Measurements from ENCODE around the gene SEC14L2. TPM values are rescaled to one million over a fixed set of nuclear protein-coding genes. Genes with fewer than 3 reads are reported as not detected.

Gene SEC14L2
- total and polyA plus RNA-seq, 2 experiments from 2014 or later: 23.3 to 41.9 TPM

DNA sequence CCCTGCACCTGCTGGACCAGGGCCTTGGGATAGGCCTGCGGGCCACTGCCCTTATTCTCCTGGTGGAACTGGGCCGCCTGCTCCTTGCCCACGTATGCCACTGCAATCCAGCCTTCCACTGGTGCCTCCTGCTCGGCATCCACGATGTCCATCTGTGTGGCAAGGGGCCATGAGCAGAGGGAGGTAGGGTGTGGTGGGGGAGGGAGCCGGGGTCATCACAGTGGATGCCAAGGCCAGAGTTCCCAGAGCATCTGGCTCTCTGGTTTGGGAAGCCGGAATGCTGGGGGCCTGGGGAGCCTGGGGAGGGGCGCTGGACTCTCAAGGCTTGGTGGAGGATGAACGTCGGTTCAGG lies 10.2 kb upstream of the SEC14L2 start:
- Histone ChIP-seq H3K36me3 (ENCODE audit: low read depth) (no peaks in the 10 kb centered on the region), H2AFZ (peak overlapping the region; percentile 81), H3F3A (ENCODE audit: insufficient read depth) (no peaks in the 10 kb centered on the region), H3K9me2 (ENCODE audit: insufficient read depth) (no peaks in the 10 kb centered on the region), H3K4me3 (peak overlapping the region; percentile 79), H4K20me1 (ENCODE audit: insufficient read depth) (no peaks in the 10 kb centered on the region), H3K4me2 (ENCODE audit: unreplicated experiment) (peak overlapping the region; percentile 92), H3K27me3 (replicated peaks; ENCODE audit: insufficient read depth) (no peaks in the 10 kb centered on the region), H3K79me2 (ENCODE audit: insufficient read depth) (no peaks in the 10 kb centered on the region), H3K9ac (peak overlapping the region; percentile 86), H3K9me3 (ENCODE audit: low read depth) (no peaks in the 10 kb centered on the region), H3K4me1 (ENCODE audit: insufficient read depth) (peaks cover 9% of the 10 kb centered on the region), H3K27ac (peak overlapping the region; percentile 34; the same call in 1 of the 2 replicates)
- in situ Hi-C loops (cut with MboI): loop anchor here (10.0 kb wide), 1 partner anchor 102 kb away; the partner anchor contains the start of gene CASTOR1
- WGBS, 2 experiments (ENCODE audit: low coverage in 1 of 2, low lambda C conversion rate in 2 of 2, missing lambda C conversion rate in 2 of 2): 34 to 45% methylated on average over 6 to 10 of the region's 10 CpGs
- no peak for TF ChIP-seq EZH2phosphoT487 (IDR thresholded peaks at IDR 0.05; ENCODE audit: insufficient read depth, low read depth)
- no peak for TF ChIP-seq EZH2 (IDR thresholded peaks at IDR 0.05; ENCODE audit: insufficient read depth, poor library complexity, severe bottlenecking)
- DNase-seq: peak; percentile 20

DNA sequence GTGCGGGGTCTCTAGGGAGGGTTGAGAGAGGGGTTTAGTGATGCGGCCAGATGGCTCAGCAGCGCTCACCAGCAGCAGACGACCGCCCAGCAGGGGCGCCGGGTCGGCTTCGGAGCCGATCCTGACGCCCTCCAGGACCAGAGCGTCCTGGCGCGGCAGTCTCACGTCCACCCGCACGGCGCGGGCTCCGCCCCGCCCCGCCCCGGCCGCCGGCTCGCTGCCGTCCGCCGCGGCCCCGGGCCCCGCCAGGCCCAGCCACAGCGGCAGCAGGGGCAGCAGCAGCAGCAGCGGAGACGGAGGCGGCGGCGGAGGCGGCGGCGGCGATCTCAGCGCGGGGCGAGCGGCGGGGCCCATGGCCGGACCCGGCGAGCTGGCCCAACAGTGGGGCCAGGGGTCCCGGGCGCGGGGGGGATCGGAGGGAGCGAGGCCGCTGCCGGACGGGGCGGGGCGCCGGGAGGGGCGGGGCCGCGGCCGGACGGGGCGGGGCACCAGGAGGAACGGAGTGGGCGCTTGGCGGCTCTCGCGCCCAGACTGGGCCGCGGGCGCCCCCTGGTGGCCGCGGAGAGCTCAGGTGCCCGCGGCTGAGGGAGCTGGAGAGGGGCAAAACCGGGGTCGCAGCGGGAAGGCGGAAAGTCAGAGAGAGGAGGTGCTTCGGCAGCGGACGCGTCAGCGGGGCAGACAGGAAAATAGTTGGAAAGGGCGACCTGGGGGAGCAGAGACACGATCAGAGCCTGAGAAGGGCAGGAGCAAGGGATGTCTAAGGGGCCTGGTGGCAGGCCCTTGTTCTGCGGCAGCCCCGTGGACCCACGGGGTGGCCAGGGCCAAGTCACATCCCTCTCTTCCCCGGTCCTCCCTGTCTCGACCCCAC lies 9.6 kb upstream of the SEC14L2 start, which contains the start of gene RNF215:
Gene RNF215, minus strand, starts transcription at position 452 of the 868 bp plus-strand sequence. Its CDS starts 98 bp downstream, at position 354.
- H3K9me2 ChIP-seq (ENCODE audit: insufficient read depth): no peaks in the 10 kb centered on the region
- no peaks in the 10 kb centered on the region for H3F3A ChIP-seq (ENCODE audit: insufficient read depth)
- H3K36me3 ChIP-seq (ENCODE audit: low read depth): no peaks in the 10 kb centered on the region
- peak within 1 kb of the TSS; percentile 86 for H3K9ac ChIP-seq
- H3K27ac ChIP-seq: peak within 1 kb of the TSS; percentile 34; the same call in 1 of the 2 replicates
- no peaks in the 10 kb centered on the region for H4K20me1 ChIP-seq (ENCODE audit: insufficient read depth)
- no peaks in the 10 kb centered on the region for H3K27me3 ChIP-seq (replicated peaks; ENCODE audit: insufficient read depth)
- H3K4me2 ChIP-seq (ENCODE audit: unreplicated experiment): peak within 1 kb of the TSS; percentile 92
- H3K4me3 ChIP-seq: peak within 1 kb of the TSS; percentile 79
- WGBS, 2 experiments (ENCODE audit: low coverage in 1 of 2, low lambda C conversion rate in 2 of 2, missing lambda C conversion rate in 2 of 2): 2 to 3% methylated on average over 31 to 77 of the region's 95 CpGs
- peak within 1 kb of the TSS; percentile 95 for H2AFZ ChIP-seq
- H3K9me3 ChIP-seq (ENCODE audit: low read depth): no peaks in the 10 kb centered on the region
- DNase-seq: peak; percentile 88
- peaks cover 9% of the 10 kb centered on the region for H3K4me1 ChIP-seq (ENCODE audit: insufficient read depth)
- no peaks in the 10 kb centered on the region for H3K79me2 ChIP-seq (ENCODE audit: insufficient read depth)
- in situ Hi-C loops (cut with MboI): loop anchor here (10.0 kb wide), 1 partner anchor 102 kb away; the partner anchor contains the start of gene CASTOR1
- TF ChIP-seq EZH2 (IDR thresholded peaks at IDR 0.05; ENCODE audit: insufficient read depth, poor library complexity, severe bottlenecking) (no peak), EZH2phosphoT487 (IDR thresholded peaks at IDR 0.05; ENCODE audit: insufficient read depth, low read depth) (no peak)

DNA sequence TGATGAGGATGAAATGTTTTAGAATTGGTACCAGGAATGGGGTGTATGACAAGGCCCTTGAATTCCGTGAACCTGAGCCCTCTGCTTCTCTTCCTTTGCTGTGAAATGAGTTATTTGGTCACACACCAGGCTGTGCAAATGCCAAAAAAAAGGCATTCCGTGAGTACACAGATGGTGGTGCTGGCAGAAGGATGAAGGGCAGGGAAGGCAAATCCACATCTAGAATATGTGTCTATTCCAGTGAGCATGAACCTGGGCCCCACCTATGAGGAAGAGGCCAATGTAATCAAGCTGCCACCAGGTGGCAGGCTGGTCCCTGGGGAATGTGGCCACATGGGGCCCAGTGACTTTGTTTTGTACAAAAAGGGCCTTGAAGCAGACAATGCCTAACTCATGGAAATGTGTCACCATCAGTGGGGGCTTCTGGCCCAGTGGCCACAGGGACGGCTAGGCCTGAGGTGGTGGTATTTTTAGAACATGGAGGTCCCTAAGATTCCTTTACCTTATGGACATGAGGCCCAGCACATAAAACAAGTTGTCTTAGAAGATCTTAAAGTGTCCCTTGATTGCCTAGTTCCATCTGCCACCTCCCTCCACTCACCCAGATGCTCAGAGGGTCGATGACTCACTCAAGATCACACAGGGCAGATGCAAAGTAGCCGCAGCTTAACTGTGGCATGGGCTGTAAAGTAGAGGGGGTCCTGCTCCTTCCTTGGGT lies 5.7 kb upstream of the SEC14L2 start:
- Histone ChIP-seq H3K27me3 (replicated peaks; ENCODE audit: insufficient read depth) (no peaks in the 10 kb centered on the region), H3K27ac (no peak overlapping the region), H3F3A (ENCODE audit: insufficient read depth) (no peaks in the 10 kb centered on the region), H2AFZ (0 out of 2 replicates have a peak overlapping the region, but pooled peaks have one; percentile 20), H4K20me1 (ENCODE audit: insufficient read depth) (no peaks in the 10 kb centered on the region), H3K4me2 (ENCODE audit: unreplicated experiment) (no peak overlapping the region), H3K9me2 (ENCODE audit: insufficient read depth) (no peaks in the 10 kb centered on the region), H3K4me3 (no peak overlapping the region), H3K9me3 (ENCODE audit: low read depth) (no peaks in the 10 kb centered on the region), H3K79me2 (ENCODE audit: insufficient read depth) (peaks cover 3% of the 10 kb centered on the region; the same call in 1 of the 2 replicates), H3K4me1 (ENCODE audit: insufficient read depth) (peaks cover 14% of the 10 kb centered on the region), H3K36me3 (ENCODE audit: low read depth) (no peaks in the 10 kb centered on the region), H3K9ac (0 out of 2 replicates have a peak overlapping the region, but pooled peaks have one; percentile 34)
- peak; percentile 78 for DNase-seq
- TF ChIP-seq EZH2phosphoT487 (IDR thresholded peaks at IDR 0.05; ENCODE audit: insufficient read depth, low read depth) (no peak), EZH2 (IDR thresholded peaks at IDR 0.05; ENCODE audit: insufficient read depth, poor library complexity, severe bottlenecking) (no peak)
- 63 to 71% methylated on average over 5 of the region's 5 CpGs for WGBS, 2 experiments (ENCODE audit: low coverage in 1 of 2, low lambda C conversion rate in 2 of 2, missing lambda C conversion rate in 2 of 2)
- in situ Hi-C loops (cut with MboI): loop anchor here (10.0 kb wide), 1 partner anchor 286 kb away; no protein-coding TSS in a partner anchor

DNA sequence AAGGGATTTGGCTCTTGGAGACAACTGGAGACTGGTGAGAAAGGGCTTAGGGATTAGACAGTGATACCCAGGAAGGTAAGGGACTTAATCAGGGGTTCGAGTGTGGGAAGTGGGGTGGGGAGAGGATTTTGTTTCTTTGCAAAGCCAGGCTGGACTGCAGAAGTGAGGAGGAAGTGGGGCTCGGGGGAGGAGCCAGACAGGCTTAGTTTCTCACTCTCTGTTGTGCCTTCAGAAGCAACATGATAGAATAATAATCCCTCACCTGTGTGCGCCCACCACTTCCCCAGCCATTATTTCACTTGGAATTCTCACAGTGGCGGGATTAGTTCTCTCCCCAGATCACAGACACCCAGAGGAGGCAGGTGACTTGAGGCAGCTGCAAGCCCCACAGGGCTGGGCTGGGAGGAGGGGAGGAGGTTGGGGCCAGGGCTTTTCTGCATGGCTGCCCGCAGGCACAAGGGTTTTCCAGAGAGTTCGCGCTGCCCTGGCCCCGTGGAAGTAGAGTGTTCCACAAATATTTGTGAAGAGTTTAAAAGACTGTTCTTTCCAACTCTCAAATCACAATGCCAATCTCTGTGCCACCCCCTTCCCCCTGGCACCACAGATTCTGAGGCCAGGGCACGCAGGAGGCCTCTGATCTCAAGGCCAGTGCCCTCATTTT lies 4.0 kb upstream of the SEC14L2 start:
- DNase-seq: peak; percentile 40
- Histone ChIP-seq H3K4me2 (ENCODE audit: unreplicated experiment) (no peak overlapping the region), H3K4me1 (ENCODE audit: insufficient read depth) (peaks cover 10% of the 10 kb centered on the region), H4K20me1 (ENCODE audit: insufficient read depth) (no peaks in the 10 kb centered on the region), H2AFZ (no peak overlapping the region; the same call in 1 of the 2 replicates), H3K4me3 (no peak overlapping the region), H3K9me3 (ENCODE audit: low read depth) (no peaks in the 10 kb centered on the region), H3K27ac (no peak overlapping the region), H3K9me2 (ENCODE audit: insufficient read depth) (no peaks in the 10 kb centered on the region), H3K9ac (no peak overlapping the region), H3K27me3 (replicated peaks; ENCODE audit: insufficient read depth) (no peaks in the 10 kb centered on the region), H3F3A (ENCODE audit: insufficient read depth) (no peaks in the 10 kb centered on the region), H3K36me3 (ENCODE audit: low read depth) (no peaks in the 10 kb centered on the region), H3K79me2 (ENCODE audit: insufficient read depth) (peaks cover 19% of the 10 kb centered on the region)
- TF ChIP-seq EZH2 (IDR thresholded peaks at IDR 0.05; ENCODE audit: insufficient read depth, poor library complexity, severe bottlenecking): no peak
- no peak for TF ChIP-seq EZH2phosphoT487 (IDR thresholded peaks at IDR 0.05; ENCODE audit: insufficient read depth, low read depth)
- WGBS, 2 experiments (ENCODE audit: low coverage in 1 of 2, low lambda C conversion rate in 2 of 2, missing lambda C conversion rate in 2 of 2): 70 to 74% methylated on average over 9 of the region's 9 CpGs
- in situ Hi-C loops (cut with MboI): loop anchor here (10.0 kb wide), 1 partner anchor 288 kb away; no protein-coding TSS in a partner anchor
